K562 (cell line): ENCODE results near the gene LZTFL1. TPM values are rescaled to one million over a fixed set of nuclear protein-coding genes. Genes with fewer than 3 reads are reported as not detected.

ENCODE experiments used
- ATAC-seq: fragments of 200-7000 bp; cut with Tn5 transposase; 3 replicates; pipeline ENCODE4 v1.9.1; 2020; ENCODE audit warnings: moderate library complexity
- BruUV-seq: library from RNA; stranded (reverse); fragments of 400-500 nt; replicated peaks from 2 replicates; lab custom pipeline; 2021; lab: Mats Ljungman, UMichigan
- CTCF ChIA-PET: fragments of 300-600 bp; formaldehyde crosslinking; extraction: SDS; loops from one replicate; lab custom pipeline; 2021; ENCODE audit warnings: low intra/inter-chr PET ratio; lab: Yijun Ruan, JAX
- POLR2A ChIA-PET: fragments of 300-600, 350-650 bp; sonication (Branson Sonifier 250); formaldehyde crosslinking; extraction: SDS; loops from one replicate; lab custom pipeline; 2021; ENCODE audit warnings: antibody characterized with exemption, inconsistent platforms; lab: Yijun Ruan, JAX
- DNase-seq, 4 experiments: peaks; one replicate each; pipeline versions ENCODE4 v3.0.0 to v3.0.0-alpha.2; 2011 to 2018; ENCODE audit warnings: low spot score in 3 of 4, mixed read lengths in 3 of 4; ENCODE audit errors: extremely low read depth in 1 of 4
- FAIRE-seq: peaks from 2 replicates; lab custom pipeline; 2011; peaks lifted over from hg19 to GRCh38; lab: Jason Lieb, UNC
- H2AFZ ChIP-seq: 2 replicates; pipeline ENCODE4 v1.6.0; 2011; ENCODE audit warnings: low read depth, low read length, control low read depth, inconsistent platforms
- H3K27ac ChIP-seq: fragments of 200-600 bp; 3 replicates; pipeline ENCODE4 v1.8.0; 2011; ENCODE audit warnings: low read depth, mild to moderate bottlenecking, control low read depth, inconsistent platforms, low read length, moderate library complexity, mixed read lengths; ENCODE audit errors: extremely low read depth
- H3K27me3 ChIP-seq, 2 experiments: fragments of 300-600 bp in 1 of 2; 2 replicates in 1 of 2; 3 replicates in 1 of 2; pipeline versions ENCODE4 v1.6.0 to v1.8.0; 2011; ENCODE audit warnings: inconsistent platforms in 2 of 2, low read length in 2 of 2, mild to moderate bottlenecking in 1 of 2, mixed read lengths in 1 of 2, moderate library complexity in 1 of 2; ENCODE audit not compliant: control insufficient read depth in 2 of 2, insufficient read depth in 2 of 2
- H3K36me3 ChIP-seq: fragments of 300-600 bp; 3 replicates; pipeline ENCODE4 v1.8.0; 2011; ENCODE audit warnings: mild to moderate bottlenecking, low read length, inconsistent platforms; ENCODE audit not compliant: control insufficient read depth, insufficient read depth
- H3K4me1 ChIP-seq, 2 experiments: fragments of 200-600 bp in 1 of 2; replicated peaks in 1 of 2; 2 replicates in 1 of 2; 3 replicates in 1 of 2; pipeline versions ENCODE4 v1.5.1 to v1.8.0; 2011; ENCODE audit warnings: inconsistent platforms in 2 of 2, low read length in 2 of 2, mild to moderate bottlenecking in 1 of 2, mixed read lengths in 1 of 2, moderate library complexity in 1 of 2; ENCODE audit not compliant: control insufficient read depth in 2 of 2, insufficient read depth in 2 of 2
- H3K4me2 ChIP-seq: 2 replicates; pipeline ENCODE4 v1.6.1; 2011; ENCODE audit warnings: low read length, control low read depth, inconsistent platforms, mixed read lengths; ENCODE audit not compliant: insufficient read depth
- H3K4me3 ChIP-seq: fragments of 200-600 bp; sonication (generic), shearing (Covaris generic); 2 replicates; pipeline ENCODE4 v1.5.1; 2016; ENCODE audit warnings: control low read depth, inconsistent platforms
- H3K79me2 ChIP-seq: fragments of 200-600 bp; 3 replicates; pipeline ENCODE4 v1.8.0; 2011; ENCODE audit warnings: low read length, inconsistent platforms; ENCODE audit not compliant: control insufficient read depth, insufficient read depth
- H3K9ac ChIP-seq, 2 experiments: 2 replicates each; pipeline versions ENCODE4 v1.6.0 to v1.6.1; 2011; ENCODE audit warnings: low read depth in 2 of 2, low read length in 2 of 2, control low read depth in 1 of 2, inconsistent platforms in 1 of 2, mild to moderate bottlenecking in 1 of 2, mixed read lengths in 1 of 2; ENCODE audit not compliant: insufficient read depth in 1 of 2
- H3K9me1 ChIP-seq: one replicate; pipeline ENCODE4 v1.6.0; 2011; ENCODE audit warnings: inconsistent platforms, mild to moderate bottlenecking, low read length, moderate library complexity; ENCODE audit not compliant: control insufficient read depth, insufficient read depth
- H3K9me3 ChIP-seq: replicated peaks from 2 replicates; pipeline ENCODE4 v1.5.1; 2011; ENCODE audit warnings: low read depth, low read length, inconsistent platforms; ENCODE audit not compliant: control insufficient read depth, insufficient read depth
- H4K20me1 ChIP-seq: replicated peaks from 2 replicates; pipeline ENCODE4 v1.6.1; 2011; ENCODE audit warnings: low read length, inconsistent platforms, mixed read lengths; ENCODE audit not compliant: control insufficient read depth, insufficient read depth
- DPF2 ChIP-seq: fragments of 450-650 bp; IDR thresholded peaks from 2 replicates; pipeline ENCODE4 v1.6.1; 2016
- EHMT2 ChIP-seq: fragments of 450-650 bp; IDR thresholded peaks from 2 replicates; pipeline ENCODE4 v1.6.1; 2018; ENCODE audit warnings: antibody characterized with exemption
- GATA2 ChIP-seq: sonication (generic); formaldehyde crosslinking; IDR thresholded peaks from 2 replicates; pipeline ENCODE4 v1.4.0; 2020; ENCODE audit warnings: mild to moderate bottlenecking, missing genetic modification reagents
- HMGN3 ChIP-seq: IDR thresholded peaks from 2 replicates; pipeline ENCODE4 v1.6.1; 2011; ENCODE audit warnings: borderline replicate concordance, low read depth, mild to moderate bottlenecking, mixed read lengths, low read length; ENCODE audit not compliant: insufficient read length; ENCODE audit errors: extremely low read depth
- MYNN ChIP-seq, 2 experiments: sonication (generic); formaldehyde crosslinking in 1 of 2; IDR thresholded peaks; 2 replicates each; pipeline versions ENCODE4 v1.5.0 to v1.6.1; 2016 to 2020; ENCODE audit warnings: antibody characterized with exemption in 1 of 2, missing genetic modification reagents in 1 of 2
- SMAD4 ChIP-seq: fragments of 250-450 bp; sonication (Bioruptor Pico); conservative IDR thresholded peaks from 2 replicates; pipeline ENCODE4 v1.8.0; 2021; ENCODE audit warnings: inconsistent platforms, mild to moderate bottlenecking, moderate library complexity
- STAT5A ChIP-seq: IDR thresholded peaks from 2 replicates; pipeline ENCODE4 v1.6.1; 2012; ENCODE audit warnings: low read length, inconsistent platforms, borderline replicate concordance
- THRAP3 ChIP-seq: fragments of 450-650 bp; IDR thresholded peaks from 2 replicates; pipeline ENCODE4 v1.6.1; 2016; ENCODE audit warnings: mild to moderate bottlenecking, inconsistent platforms, borderline replicate concordance
- U2AF2 ChIP-seq: fragments of 200-400 bp; formaldehyde crosslinking; optimal IDR thresholded peaks from 2 replicates; pipeline ENCODE3; 2017; ENCODE audit warnings: low read depth, mild to moderate bottlenecking, low read length
- ZNF12 ChIP-seq: sonication (generic); formaldehyde crosslinking; IDR thresholded peaks from 2 replicates; pipeline ENCODE4 v1.4.0; 2020; ENCODE audit warnings: mild to moderate bottlenecking, missing genetic modification reagents
- WGBS: fragments of 100-300 bp; shearing (Covaris generic); methylation state at CpG from one replicate; pipeline ENCODE4 v1.1.6; 2016; ENCODE audit warnings: low coverage, mixed read lengths; ENCODE audit not compliant: insufficient coverage; ENCODE audit errors: missing lambda C conversion rate; 5-methylcytosine and 5-hydroxymethylcytosine counted together
- in situ Hi-C: fragments of 300-500 bp; cut with MboI; formaldehyde crosslinking; loops from 4 replicates; pipeline ENCODE4 v1.15.0; 2018; ENCODE audit warnings: inconsistent platforms, mixed read lengths
- intact Hi-C: fragments of 100-400 bp; cut with micrococcal nuclease; formaldehyde crosslinking; loops from 2 replicates; pipeline ENCODE4 v1.14.2; 2022
- polyA plus RNA-seq, 8 experiments: library from polyadenylated mRNA; depleted of rRNA in 4 of 8; stranded (reverse) in 5 of 8; unstranded in 3 of 8; fragments of >200 nt; fragmentation: Nextera tagmentation in 2 of 8; fragmentation: Illumina TruSeq in 1 of 8; extraction: Ambion mirVana in 2 of 8; extraction: Trizol in 1 of 8; gene quantifications; 2 replicates each; pipeline versions ENCODE4 v1.2.1 to v1.2.3, GENCODE V29; 2011 to 2014; ENCODE audit warnings: inconsistent platforms in 1 of 8, missing spikeins in 1 of 8
- total RNA-seq, 7 experiments: library from RNA; depleted of rRNA in 6 of 7; stranded (reverse); fragments of >200 nt in 6 of 7; fragmentation: Illumina TruSeq in 2 of 7; extraction: Trizol in 2 of 7; gene quantifications; 2 replicates each; pipeline versions ENCODE4 v1.2.1 to v1.2.3, GENCODE V29; 2011 to 2021; ENCODE audit warnings: low replicate concordance in 1 of 7
- TF ChIP-seq, protein P1 (sequence below): fragments of 250-450 bp; sonication (Bioruptor Pico); IDR thresholded peaks from 2 replicates; pipeline ENCODE4 v1.4.0; 2020; ENCODE audit warnings: mild to moderate bottlenecking, moderate library complexity
- TF ChIP-seq, protein P2 (sequence below): fragments of 250-450 bp; sonication (Bioruptor Pico); IDR thresholded peaks from 2 replicates; pipeline ENCODE4 v1.5.0; 2020; ENCODE audit warnings: mild to moderate bottlenecking
- TF ChIP-seq, protein P3 (sequence below): sonication (generic); formaldehyde crosslinking; IDR thresholded peaks from 2 replicates; pipeline ENCODE4 v1.8.1; 2023; ENCODE audit warnings: mild to moderate bottlenecking, missing genetic modification reagents
- TF ChIP-seq, protein P4 (sequence below): sonication (generic); formaldehyde crosslinking; IDR thresholded peaks from 2 replicates; pipeline ENCODE4 v1.8.0; 2022; ENCODE audit warnings: missing genetic modification reagents, mild to moderate bottlenecking, borderline replicate concordance

Gene LZTFL1
- total and polyA plus RNA-seq, 9 of the 15 experiments (the other 6 are each of a cell fraction or from before 2014, with no cell fraction given): 10.7 to 33.7 (median 15.3) TPM

DNA sequence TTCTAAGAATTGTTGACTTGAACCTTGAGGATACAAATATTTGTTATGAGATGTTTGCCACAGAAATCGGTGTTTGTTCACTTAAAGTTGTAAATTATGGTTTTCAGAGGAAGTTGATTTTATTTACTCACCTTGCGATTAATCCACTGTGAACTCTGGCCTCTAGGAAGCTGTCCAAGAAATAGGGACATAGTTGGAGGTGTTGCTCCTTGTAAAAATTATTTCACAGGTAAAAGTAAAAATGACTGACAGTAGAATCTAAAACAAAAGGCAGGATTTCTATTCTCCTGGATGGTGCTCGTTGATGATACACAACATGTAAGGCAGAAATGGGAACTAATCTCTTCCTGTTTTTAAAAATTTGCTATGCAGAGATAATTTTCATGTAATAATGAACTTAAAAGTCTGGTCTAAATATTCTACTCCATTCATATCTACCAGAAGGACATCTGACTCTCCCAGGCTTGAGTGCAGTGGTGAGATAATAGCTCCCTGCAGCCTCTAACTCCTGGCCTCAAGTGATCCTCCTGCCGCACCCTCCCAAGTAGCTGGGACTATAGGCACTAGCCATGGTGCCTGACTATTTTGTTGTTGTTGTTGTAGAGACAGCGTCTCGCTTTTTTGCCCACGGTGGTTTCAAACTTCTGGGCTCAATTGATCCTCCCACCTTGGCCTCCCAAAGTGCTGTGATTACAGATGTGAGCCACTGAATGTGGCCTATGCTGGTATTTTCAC is 17.1 kb upstream of the LZTFL1 start:
- peak; percentile 89 for ATAC-seq
- intact Hi-C loops: no loop called here
- peak overlapping the region; percentile 57 for H3K4me2 ChIP-seq
- in situ Hi-C loops: no loop called here
- H3K9ac ChIP-seq: no peak overlapping the region
- ChIA-PET POLR2A (interaction anchor here (0.9 to 1.1 kb wide), 4 partner anchors 9 to 26 kb away, joined by 3 to 4 read pairs (median 3); no protein-coding TSS in a partner anchor), CTCF (no interaction called here)
- no peak overlapping the region for H3K4me3 ChIP-seq
- peaks cover 0 to 19% of the 10 kb centered on the region in 2 experiments; a peak in 2 of 5 replicates for H3K4me1 ChIP-seq
- no peak overlapping the region for H3K27ac ChIP-seq
- FAIRE-seq: peak; percentile 91
- H3K79me2 ChIP-seq: no peaks in the 10 kb centered on the region
- H2AFZ ChIP-seq: peak overlapping the region; percentile 67
- peaks cover 2 to 3% of the 10 kb centered on the region in 2 experiments; a peak in 2 of 5 replicates for H3K27me3 ChIP-seq
- WGBS: 2% methylated on average over 7 of the region's 7 CpGs
- peak in 2 of 4 experiments; percentile 56 to 83 for DNase-seq
- no TSS peak for BruUV-seq
- no peaks in the 10 kb centered on the region for H4K20me1 ChIP-seq
- H3K36me3 ChIP-seq: no peaks in the 10 kb centered on the region
- H3K9me3 ChIP-seq: peaks cover 4% of the 10 kb centered on the region
- no peaks in the 10 kb centered on the region for H3K9me1 ChIP-seq
- TF ChIP-seq HMGN3: no peak
- TF ChIP-seq, protein P1, sequence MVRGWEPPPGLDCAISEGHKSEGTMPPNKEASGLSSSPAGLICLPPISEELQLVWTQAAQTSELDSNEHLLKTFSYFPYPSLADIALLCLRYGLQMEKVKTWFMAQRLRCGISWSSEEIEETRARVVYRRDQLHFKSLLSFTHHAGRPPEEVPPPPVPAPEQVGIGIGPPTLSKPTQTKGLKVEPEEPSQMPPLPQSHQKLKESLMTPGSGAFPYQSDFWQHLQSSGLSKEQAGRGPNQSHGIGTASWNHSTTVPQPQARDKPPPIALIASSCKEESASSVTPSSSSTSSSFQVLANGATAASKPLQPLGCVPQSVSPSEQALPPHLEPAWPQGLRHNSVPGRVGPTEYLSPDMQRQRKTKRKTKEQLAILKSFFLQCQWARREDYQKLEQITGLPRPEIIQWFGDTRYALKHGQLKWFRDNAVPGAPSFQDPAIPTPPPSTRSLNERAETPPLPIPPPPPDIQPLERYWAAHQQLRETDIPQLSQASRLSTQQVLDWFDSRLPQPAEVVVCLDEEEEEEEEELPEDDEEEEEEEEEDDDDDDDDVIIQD (CRISPR knock-in tag): no peak
- TF ChIP-seq, protein P2, sequence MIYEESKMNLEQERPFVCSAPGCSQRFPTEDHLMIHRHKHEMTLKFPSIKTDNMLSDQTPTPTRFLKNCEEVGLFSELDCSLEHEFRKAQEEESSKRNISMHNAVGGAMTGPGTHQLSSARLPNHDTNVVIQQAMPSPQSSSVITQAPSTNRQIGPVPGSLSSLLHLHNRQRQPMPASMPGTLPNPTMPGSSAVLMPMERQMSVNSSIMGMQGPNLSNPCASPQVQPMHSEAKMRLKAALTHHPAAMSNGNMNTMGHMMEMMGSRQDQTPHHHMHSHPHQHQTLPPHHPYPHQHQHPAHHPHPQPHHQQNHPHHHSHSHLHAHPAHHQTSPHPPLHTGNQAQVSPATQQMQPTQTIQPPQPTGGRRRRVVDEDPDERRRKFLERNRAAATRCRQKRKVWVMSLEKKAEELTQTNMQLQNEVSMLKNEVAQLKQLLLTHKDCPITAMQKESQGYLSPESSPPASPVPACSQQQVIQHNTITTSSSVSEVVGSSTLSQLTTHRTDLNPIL (CRISPR knock-in tag): no peak
- no peak for TF ChIP-seq THRAP3
- TF ChIP-seq SMAD4 (CRISPR knock-in tag): peak; percentile 79
- TF ChIP-seq STAT5A: peak; percentile 60; the same call in 1 of the 2 replicates
- no peak for TF ChIP-seq ZNF12 (CRISPR knock-in tag)
- TF ChIP-seq DPF2: peak; percentile 85
- TF ChIP-seq, protein P3, sequence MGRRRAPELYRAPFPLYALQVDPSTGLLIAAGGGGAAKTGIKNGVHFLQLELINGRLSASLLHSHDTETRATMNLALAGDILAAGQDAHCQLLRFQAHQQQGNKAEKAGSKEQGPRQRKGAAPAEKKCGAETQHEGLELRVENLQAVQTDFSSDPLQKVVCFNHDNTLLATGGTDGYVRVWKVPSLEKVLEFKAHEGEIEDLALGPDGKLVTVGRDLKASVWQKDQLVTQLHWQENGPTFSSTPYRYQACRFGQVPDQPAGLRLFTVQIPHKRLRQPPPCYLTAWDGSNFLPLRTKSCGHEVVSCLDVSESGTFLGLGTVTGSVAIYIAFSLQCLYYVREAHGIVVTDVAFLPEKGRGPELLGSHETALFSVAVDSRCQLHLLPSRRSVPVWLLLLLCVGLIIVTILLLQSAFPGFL (CRISPR knock-in tag): peak; percentile 58; the same call in 1 of the 2 replicates
- 0 out of 2 replicates have a peak, but pooled peaks have one; percentile 30 for TF ChIP-seq EHMT2
- peak; percentile 90 for TF ChIP-seq GATA2
- TF ChIP-seq U2AF2: no peak
- TF ChIP-seq, protein P4, sequence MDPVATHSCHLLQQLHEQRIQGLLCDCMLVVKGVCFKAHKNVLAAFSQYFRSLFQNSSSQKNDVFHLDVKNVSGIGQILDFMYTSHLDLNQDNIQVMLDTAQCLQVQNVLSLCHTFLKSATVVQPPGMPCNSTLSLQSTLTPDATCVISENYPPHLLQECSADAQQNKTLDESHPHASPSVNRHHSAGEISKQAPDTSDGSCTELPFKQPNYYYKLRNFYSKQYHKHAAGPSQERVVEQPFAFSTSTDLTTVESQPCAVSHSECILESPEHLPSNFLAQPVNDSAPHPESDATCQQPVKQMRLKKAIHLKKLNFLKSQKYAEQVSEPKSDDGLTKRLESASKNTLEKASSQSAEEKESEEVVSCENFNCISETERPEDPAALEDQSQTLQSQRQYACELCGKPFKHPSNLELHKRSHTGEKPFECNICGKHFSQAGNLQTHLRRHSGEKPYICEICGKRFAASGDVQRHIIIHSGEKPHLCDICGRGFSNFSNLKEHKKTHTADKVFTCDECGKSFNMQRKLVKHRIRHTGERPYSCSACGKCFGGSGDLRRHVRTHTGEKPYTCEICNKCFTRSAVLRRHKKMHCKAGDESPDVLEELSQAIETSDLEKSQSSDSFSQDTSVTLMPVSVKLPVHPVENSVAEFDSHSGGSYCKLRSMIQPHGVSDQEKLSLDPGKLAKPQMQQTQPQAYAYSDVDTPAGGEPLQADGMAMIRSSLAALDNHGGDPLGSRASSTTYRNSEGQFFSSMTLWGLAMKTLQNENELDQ (CRISPR knock-in tag): no peak
- TF ChIP-seq MYNN (IDR thresholded peaks at IDR 0.05): 0 out of 2 replicates have a peak, but pooled peaks have one; percentile 60
- TF ChIP-seq MYNN (CRISPR knock-in tag; IDR thresholded peaks at IDR 0.05): no peak
